Kidney (tissue), 14 donors: ENCODE measurements around the gene ATP13A3. TPM values are rescaled to one million over a fixed set of nuclear protein-coding genes. Genes with fewer than 3 reads are reported as not detected.

Source experiments
- DNase-seq, 5 donors: peaks; one replicate each; pipeline ENCODE4 v3.0.0-alpha.2; 2013 to 2020
- FAIRE-seq: peaks from 2 replicates; lab custom pipeline; 2012; peaks lifted over from hg19 to GRCh38; lab: Jason Lieb, UNC
- H3K27ac ChIP-seq, 2 donors: one replicate each; pipeline ENCODE4 v1.7.0; 2013; ENCODE audit warnings: low read depth in 2 of 2, low read length in 2 of 2, inconsistent platforms in 1 of 2
- H3K27me3 ChIP-seq: one replicate; pipeline ENCODE4 v1.7.1; 2013; ENCODE audit warnings: low read length, inconsistent platforms; ENCODE audit not compliant: control insufficient read depth, insufficient read depth
- H3K36me3 ChIP-seq, 3 donors: one replicate each; pipeline versions ENCODE4 v1.7.0 to v1.7.1; 2013; ENCODE audit warnings: low read length in 3 of 3, control low read depth in 1 of 3, inconsistent platforms in 1 of 3; ENCODE audit not compliant: insufficient read depth in 3 of 3, control insufficient read depth in 2 of 3
- H3K4me1 ChIP-seq, 3 donors: one replicate each; pipeline versions ENCODE4 v1.7.0 to v1.7.1; 2013; ENCODE audit warnings: low read length in 3 of 3, inconsistent platforms in 1 of 3, low read depth in 1 of 3; ENCODE audit not compliant: control insufficient read depth in 2 of 3, insufficient read depth in 2 of 3
- H3K4me3 ChIP-seq, 3 donors: one replicate each; pipeline versions ENCODE4 v1.7.0 to v1.8.1; 2013; ENCODE audit warnings: low read length in 3 of 3, control low read depth in 1 of 3, inconsistent platforms in 1 of 3
- H3K9ac ChIP-seq, 3 donors: one replicate each; pipeline versions ENCODE4 v1.7.0 to v1.7.1; 2013; ENCODE audit warnings: low read length in 3 of 3, control low read depth in 1 of 3, inconsistent platforms in 1 of 3
- H3K9me3 ChIP-seq, 3 donors: one replicate each; pipeline versions ENCODE4 v1.7.0 to v1.7.1; 2013; ENCODE audit warnings: low read length in 3 of 3, control low read depth in 1 of 3, inconsistent platforms in 1 of 3; ENCODE audit not compliant: control insufficient read depth in 2 of 3, insufficient read depth in 1 of 3
- intact Hi-C: fragments of 100-400 bp; cut with DNase I; formaldehyde crosslinking; loops from one replicate; pipeline ENCODE4 v1.11.1; 2022
- polyA plus RNA-seq: library from polyadenylated mRNA; stranded (reverse); fragments of 350-450 nt; fragmentation: Illumina TruSeq; extraction: RNeasy Lipid Tissue Mini Kit (QIAGEN cat#74804); gene quantifications from one replicate; pipeline ENCODE4 v1.2.3, GENCODE V29; 2014; ENCODE audit warnings: low read depth, low replicate concordance; ENCODE audit not compliant: insufficient read depth
- total RNA-seq: library from RNA; stranded (reverse); fragmentation: NEBNext Ultra II Directional; extraction: Animal tissue kit (Norgen Biotek cat#: 25700); gene quantifications from one replicate; pipeline ENCODE4 v1.2.1, GENCODE V29; 2021
- TF ChIP-seq, protein P1 (sequence below): IDR thresholded peaks from 3 replicates; pipeline ENCODE4 v1.5.1; 2012; ENCODE audit warnings: mild to moderate bottlenecking, moderate library complexity, borderline replicate concordance; ENCODE audit not compliant: insufficient read depth; ENCODE audit errors: extremely low read depth
- donor health status: control.
- donor health status: control.
- donor health status: control.
- donor health status: control.
- donor health status: control.
- donor health status: DM: yes; HTN: yes; CAD: no.
- donor health status: Normal renal cell carcinoma (clear cell type).

Gene ATP13A3
- total and polyA plus RNA-seq, 2 donors from 2014 or later: 15.3 to 103 TPM

DNA sequence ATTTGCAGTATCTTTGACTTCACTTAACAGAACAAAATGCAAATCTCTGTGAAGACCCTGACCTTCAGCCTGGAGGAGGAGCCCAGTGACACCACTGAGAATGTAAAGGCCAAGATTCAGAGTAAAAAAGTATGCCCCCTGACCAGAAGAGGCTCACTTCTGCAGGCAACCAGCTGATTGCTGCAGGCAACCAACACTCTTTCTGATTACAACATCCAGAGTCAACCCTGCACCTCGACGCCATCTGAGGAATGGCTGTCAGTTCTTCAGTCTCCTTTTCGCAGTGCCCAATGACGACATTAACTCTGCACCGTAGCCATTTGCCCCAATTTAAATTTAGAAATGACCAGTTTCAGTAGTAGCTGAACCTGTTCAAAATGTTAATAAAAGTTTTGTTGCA is 14.9 kb downstream of the ATP13A3 start:
- H3K4me3 ChIP-seq: no peak overlapping the region
- no peak overlapping the region for H3K9ac ChIP-seq
- intact Hi-C loops: no loop called here
- no peaks in the 10 kb centered on the region for H3K9me3 ChIP-seq
- H3K27me3 ChIP-seq: no peaks in the 10 kb centered on the region
- H3K4me1 ChIP-seq: peaks cover 0 to 8% (median 5%) of the 10 kb centered on the region in 3 donors
- FAIRE-seq (no peak), DNase-seq (no peak)
- no peak overlapping the region for H3K27ac ChIP-seq
- H3K36me3 ChIP-seq: no peaks in the 10 kb centered on the region
- TF ChIP-seq, protein P1, sequence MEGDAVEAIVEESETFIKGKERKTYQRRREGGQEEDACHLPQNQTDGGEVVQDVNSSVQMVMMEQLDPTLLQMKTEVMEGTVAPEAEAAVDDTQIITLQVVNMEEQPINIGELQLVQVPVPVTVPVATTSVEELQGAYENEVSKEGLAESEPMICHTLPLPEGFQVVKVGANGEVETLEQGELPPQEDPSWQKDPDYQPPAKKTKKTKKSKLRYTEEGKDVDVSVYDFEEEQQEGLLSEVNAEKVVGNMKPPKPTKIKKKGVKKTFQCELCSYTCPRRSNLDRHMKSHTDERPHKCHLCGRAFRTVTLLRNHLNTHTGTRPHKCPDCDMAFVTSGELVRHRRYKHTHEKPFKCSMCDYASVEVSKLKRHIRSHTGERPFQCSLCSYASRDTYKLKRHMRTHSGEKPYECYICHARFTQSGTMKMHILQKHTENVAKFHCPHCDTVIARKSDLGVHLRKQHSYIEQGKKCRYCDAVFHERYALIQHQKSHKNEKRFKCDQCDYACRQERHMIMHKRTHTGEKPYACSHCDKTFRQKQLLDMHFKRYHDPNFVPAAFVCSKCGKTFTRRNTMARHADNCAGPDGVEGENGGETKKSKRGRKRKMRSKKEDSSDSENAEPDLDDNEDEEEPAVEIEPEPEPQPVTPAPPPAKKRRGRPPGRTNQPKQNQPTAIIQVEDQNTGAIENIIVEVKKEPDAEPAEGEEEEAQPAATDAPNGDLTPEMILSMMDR: no peak

DNA sequence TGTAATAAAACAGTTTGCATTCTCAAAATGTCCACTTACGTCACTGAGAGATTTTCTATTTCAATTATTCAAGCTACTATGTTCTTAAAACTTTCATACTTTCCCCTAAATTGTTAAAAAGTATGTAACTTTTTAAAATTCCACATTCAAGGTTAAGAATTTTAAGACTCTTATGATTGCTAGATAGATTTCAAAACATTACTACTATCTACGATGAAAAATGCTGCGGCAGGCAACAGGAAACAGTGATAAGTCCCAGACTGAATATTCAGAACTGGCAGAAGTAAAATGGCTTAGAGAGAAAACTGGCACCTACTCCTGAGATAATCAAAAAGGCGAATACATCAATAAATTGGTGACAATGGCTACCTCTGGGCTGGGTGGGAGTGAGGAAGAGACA is 16.2 kb downstream of the ATP13A3 start:
- FAIRE-seq: no peak
- no peak for DNase-seq
- H3K9me3 ChIP-seq: no peaks in the 10 kb centered on the region
- H3K9ac ChIP-seq: no peak overlapping the region
- peaks cover 0 to 4% (median 3%) of the 10 kb centered on the region in 3 donors for H3K4me1 ChIP-seq
- H3K36me3 ChIP-seq: no peaks in the 10 kb centered on the region
- TF ChIP-seq, protein P1: no peak
- no peak overlapping the region for H3K4me3 ChIP-seq
- no peaks in the 10 kb centered on the region for H3K27me3 ChIP-seq
- intact Hi-C loops: no loop called here
- H3K27ac ChIP-seq: no peak overlapping the region

GRCh38 chr3:194469977-194470376 is 16.8 kb downstream of the ATP13A3 start:
- Histone ChIP-seq H3K9ac (no peak overlapping the region), H3K27me3 (no peaks in the 10 kb centered on the region), H3K4me3 (no peak overlapping the region), H3K27ac (no peak overlapping the region), H3K4me1 (peaks cover 0 to 3% (median 0%) of the 10 kb centered on the region in 3 donors), H3K9me3 (no peaks in the 10 kb centered on the region), H3K36me3 (no peaks in the 10 kb centered on the region)
- TF ChIP-seq, protein P1: no peak
- intact Hi-C loops: no loop called here
- DNase-seq: no peak
- no peak for FAIRE-seq

DNA sequence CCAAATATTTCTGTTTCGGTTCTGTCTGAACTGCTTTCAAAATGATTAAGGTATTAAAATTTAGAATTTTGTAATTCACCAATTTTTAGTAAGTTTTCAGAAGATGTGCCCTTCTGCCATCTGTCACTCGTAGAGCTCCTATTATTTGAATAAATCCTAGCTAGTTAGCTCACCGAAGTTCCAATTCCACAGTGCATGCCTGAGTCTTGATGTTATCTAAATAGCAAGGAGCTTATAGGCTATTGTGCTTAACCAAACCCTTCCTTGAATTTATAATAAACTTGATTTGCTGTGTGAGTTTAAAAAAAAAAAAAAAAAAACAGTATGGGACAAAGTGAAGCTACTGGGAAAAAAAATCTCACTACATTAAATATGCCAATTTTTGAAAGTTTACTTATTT is 18.7 kb downstream of the ATP13A3 start:
- H3K27me3 ChIP-seq: no peaks in the 10 kb centered on the region
- no peaks in the 10 kb centered on the region for H3K9me3 ChIP-seq
- peaks cover 0 to 3% (median 0%) of the 10 kb centered on the region in 3 donors for H3K4me1 ChIP-seq
- H3K27ac ChIP-seq: no peak overlapping the region
- no peaks in the 10 kb centered on the region for H3K36me3 ChIP-seq
- no peak overlapping the region for H3K4me3 ChIP-seq
- FAIRE-seq (no peak), DNase-seq (peak in 1 of 5 donors; percentile 38)
- intact Hi-C loops: no loop called here
- H3K9ac ChIP-seq: no peak overlapping the region
- TF ChIP-seq, protein P1: no peak
